Smooth muscle cell (in vitro differentiated cells): ENCODE data around the gene PRR14. TPM values are rescaled to one million over a fixed set of nuclear protein-coding genes. Genes with fewer than 3 reads are reported as not detected.

Experiments
- DNase-seq: peaks from one replicate; lab custom pipeline; 2025; ENCODE audit not compliant: unreplicated experiment; lab: John Stamatoyannopoulos, UW
- H2AFZ ChIP-seq: fragments of 200-600 bp; sonication (generic); 2 replicates; pipeline ENCODE4 v1.6.0; 2016; ENCODE audit warnings: antibody characterized with exemption, low read depth, mild to moderate bottlenecking
- H3F3A ChIP-seq: fragments of 200-600 bp; sonication (generic); 2 replicates; pipeline ENCODE4 v1.6.0; 2017; ENCODE audit warnings: antibody characterized with exemption, low read depth
- H3K27ac ChIP-seq: fragments of 200-600 bp; sonication (generic); 2 replicates; pipeline ENCODE4 v1.5.1; 2016; ENCODE audit warnings: low read depth, mild to moderate bottlenecking
- H3K27me3 ChIP-seq: fragments of 200-600 bp; sonication (generic); 2 replicates; pipeline ENCODE4 v1.6.1; 2016; ENCODE audit warnings: low read depth, mild to moderate bottlenecking
- H3K36me3 ChIP-seq: fragments of 200-600 bp; sonication (generic); 2 replicates; pipeline ENCODE4 v1.5.1; 2016; ENCODE audit warnings: low read depth
- H3K4me1 ChIP-seq: fragments of 200-600 bp; sonication (generic); 2 replicates; pipeline ENCODE4 v1.5.1; 2016; ENCODE audit warnings: low read depth
- H3K4me2 ChIP-seq: fragments of 200-600 bp; sonication (generic); 2 replicates; pipeline ENCODE4 v1.6.0; 2016; ENCODE audit warnings: mild to moderate bottlenecking
- H3K4me3 ChIP-seq: fragments of 200-600 bp; sonication (generic); 2 replicates; pipeline ENCODE4 v1.5.1; 2016; ENCODE audit warnings: mild to moderate bottlenecking
- H3K79me2 ChIP-seq: fragments of 200-600 bp; sonication (generic); 2 replicates; pipeline ENCODE4 v1.6.0; 2016; ENCODE audit warnings: low read depth, mild to moderate bottlenecking
- H3K9ac ChIP-seq: fragments of 200-600 bp; sonication (generic); 2 replicates; pipeline ENCODE4 v1.6.0; 2016; ENCODE audit warnings: low read depth
- H3K9me3 ChIP-seq: fragments of 200-600 bp; sonication (generic); replicated peaks from 2 replicates; pipeline ENCODE4 v1.5.1; 2016; ENCODE audit warnings: low read depth
- H4K20me1 ChIP-seq: fragments of 200-600 bp; sonication (generic); 2 replicates; pipeline ENCODE4 v1.6.0; 2016; ENCODE audit warnings: low read depth
- CTCF ChIP-seq: fragments of 200-600 bp; sonication (generic); IDR thresholded peaks from 2 replicates; pipeline ENCODE4 v1.5.1; 2017; ENCODE audit warnings: borderline replicate concordance, mild to moderate bottlenecking, antibody characterized with exemption; ENCODE audit not compliant: insufficient read depth, poor library complexity, severe bottlenecking
- WGBS: methylation state at CpG from one replicate; pipeline ENCODE4 v1.1.7; 2016; ENCODE audit warnings: low lambda C conversion rate; 5-methylcytosine and 5-hydroxymethylcytosine counted together
- polyA plus RNA-seq: library from polyadenylated mRNA; unstranded; fragments of >200 nt; fragmentation: Nextera tagmentation; extraction: Ambion mirVana; gene quantifications from 2 replicates; pipeline ENCODE4 v1.2.1, GENCODE V29; 2016
- small RNA-seq: library from RNA; depleted of rRNA; stranded (forward); fragments of <200 nt; gene quantifications from one replicate; pipeline ENCODE3, GENCODE V24; 2014
- total RNA-seq: library from RNA; depleted of rRNA; stranded (reverse); fragments of >200 nt; gene quantifications from 2 replicates; pipeline ENCODE4 v1.2.3, GENCODE V29; 2014

Gene PRR14
- total and polyA plus RNA-seq, 2 experiments from 2014 or later: 16.7 to 22.0 TPM

- peaks cover 15% of the 10 kb centered on the region for H3K4me1 ChIP-seq
- WGBS: 99% methylated on average over 10 of the region's 10 CpGs
- H4K20me1 ChIP-seq: peaks cover 30% of the 10 kb centered on the region
- peaks cover 29% of the 10 kb centered on the region for H3K36me3 ChIP-seq
- TF ChIP-seq CTCF: no peak
- H3K4me2 ChIP-seq: no peak overlapping the region
- no peaks in the 10 kb centered on the region for H3K27me3 ChIP-seq
- H2AFZ ChIP-seq: no peak overlapping the region
- H3K79me2 ChIP-seq: peaks cover 42% of the 10 kb centered on the region
- no peak overlapping the region for H3K27ac ChIP-seq
- H3K9ac ChIP-seq: no peak overlapping the region
- no peaks in the 10 kb centered on the region for H3K9me3 ChIP-seq
- peaks cover 15% of the 10 kb centered on the region for H3F3A ChIP-seq
- no peak for DNase-seq
- no peak overlapping the region for H3K4me3 ChIP-seq
These were observed 53.2 kb downstream of the PRR14 start for GRCh38 chr16:30703971-30704370.

Small RNA genes lying within 50 kb of the gene (small RNA-seq; reads per million reads assigned to genes)
- gene AC093249.1 (not detected), gene RNU6-1043P (not detected), gene RNU6-416P (not detected)

Other genes starting within 250 kb of the PRR14 start
- 6.6 and 7.2 TPM in 2 replicates for gene ZNF771, start 243.4 kb upstream of the PRR14 start, total RNA-seq
- 14.5 and 20.9 TPM in 2 replicates for gene ZNF771, start 243.4 kb upstream of the PRR14 start, polyA plus RNA-seq
- 18.4 and 18.6 TPM in 2 replicates for gene DCTPP1, start 220.9 kb upstream of the PRR14 start, total RNA-seq
- gene DCTPP1, start 220.9 kb upstream of the PRR14 start, polyA plus RNA-seq: 34.8 and 37.8 TPM in 2 replicates
- 9.2 and 12.1 TPM in 2 replicates for gene SEPHS2, start 205.1 kb upstream of the PRR14 start, total RNA-seq
- 26.4 and 30.5 TPM in 2 replicates for gene SEPHS2, start 205.1 kb upstream of the PRR14 start, polyA plus RNA-seq
- gene ITGAL, start 178.2 kb upstream of the PRR14 start, total RNA-seq: not detected in 2 replicates
- gene ITGAL, start 178.2 kb upstream of the PRR14 start, polyA plus RNA-seq: not detected in 2 replicates
- gene ZNF768, start 124.4 kb upstream of the PRR14 start, total RNA-seq: 17.8 and 18.6 TPM in 2 replicates
- 15.4 and 17.5 TPM in 2 replicates for gene ZNF768, start 124.4 kb upstream of the PRR14 start, polyA plus RNA-seq
- 5.6 and 6.3 TPM in 2 replicates for gene ZNF747, start 116.1 kb upstream of the PRR14 start, total RNA-seq
- 5.7 and 6.9 TPM in 2 replicates for gene ZNF747, start 116.1 kb upstream of the PRR14 start, polyA plus RNA-seq
- 1.6 and 5.0 TPM in 2 replicates for gene ZNF764, start 92.6 kb upstream of the PRR14 start, total RNA-seq
- gene ZNF764, start 92.6 kb upstream of the PRR14 start, polyA plus RNA-seq: 4.0 and 6.5 TPM in 2 replicates
- 6.2 and 6.9 TPM in 2 replicates for gene ZNF688, start 79.2 kb upstream of the PRR14 start, total RNA-seq
- gene ZNF688, start 79.2 kb upstream of the PRR14 start, polyA plus RNA-seq: 16.4 and 16.8 TPM in 2 replicates
- gene ZNF785, start 65.3 kb upstream of the PRR14 start, total RNA-seq: 8.1 and 12.9 TPM in 2 replicates
- gene ZNF785, start 65.3 kb upstream of the PRR14 start, polyA plus RNA-seq: 3.8 and 6.8 TPM in 2 replicates
- gene ZNF689, start 40.6 kb upstream of the PRR14 start, total RNA-seq: 9.9 and 10.0 TPM in 2 replicates
- gene ZNF689, start 40.6 kb upstream of the PRR14 start, polyA plus RNA-seq: 8.2 and 10.6 TPM in 2 replicates
- gene FBRS, start 7.5 kb downstream of the PRR14 start, total RNA-seq: 18.3 and 22.3 TPM in 2 replicates
- gene FBRS, start 7.5 kb downstream of the PRR14 start, polyA plus RNA-seq: 21.9 and 25.0 TPM in 2 replicates
- 9.0 and 16.2 TPM in 2 replicates for gene SRCAP, start 48.2 kb downstream of the PRR14 start, total RNA-seq
- 14.5 and 24.9 TPM in 2 replicates for gene SRCAP, start 48.2 kb downstream of the PRR14 start, polyA plus RNA-seq
- gene PHKG2, start 97.5 kb downstream of the PRR14 start, total RNA-seq: 24.9 and 35.9 TPM in 2 replicates
- gene PHKG2, start 97.5 kb downstream of the PRR14 start, polyA plus RNA-seq: 39.1 and 40.1 TPM in 2 replicates
- 2.2 and 5.2 TPM in 2 replicates for gene CFAP119, start 111.1 kb downstream of the PRR14 start, total RNA-seq
- gene CFAP119, start 111.1 kb downstream of the PRR14 start, polyA plus RNA-seq: 3.0 and 3.5 TPM in 2 replicates
- gene RNF40, start 111.4 kb downstream of the PRR14 start, total RNA-seq: 66.1 and 73.0 TPM in 2 replicates
- gene RNF40, start 111.4 kb downstream of the PRR14 start, polyA plus RNA-seq: 92.5 and 107 TPM in 2 replicates
- gene ZNF629, start 136.2 kb downstream of the PRR14 start, total RNA-seq: 11.2 and 11.6 TPM in 2 replicates
- gene ZNF629, start 136.2 kb downstream of the PRR14 start, polyA plus RNA-seq: 13.0 and 13.4 TPM in 2 replicates
- 27.8 and 34.2 TPM in 2 replicates for gene BCL7C, start 243.1 kb downstream of the PRR14 start, total RNA-seq
- gene BCL7C, start 243.1 kb downstream of the PRR14 start, polyA plus RNA-seq: 68.1 and 76.1 TPM in 2 replicates
- gene CTF1, start 245.7 kb downstream of the PRR14 start, total RNA-seq: 0.76 and 1.7 TPM in 2 replicates
- gene CTF1, start 245.7 kb downstream of the PRR14 start, polyA plus RNA-seq: 8.1 and 8.2 TPM in 2 replicates